ENCODE data around the gene FOXK2. TPM values are rescaled to one million over a fixed set of nuclear protein-coding genes. Genes with fewer than 3 reads are reported as not detected.

FOXK2 gene
- total and polyA plus RNA-seq, 2 of the 8 experiments (the other 6 are each of a cell fraction or from before 2014, with no cell fraction given): 34.7 to 64.9 TPM

- TF ChIP-seq ATF2 (IDR thresholded peaks at IDR 0.05; ENCODE audit: low read length) (no peak), POU5F1 (IDR thresholded peaks at IDR 0.05; ENCODE audit: low read depth, low read length) (no peak), MAFK (IDR thresholded peaks at IDR 0.05; ENCODE audit: low read depth, low read length) (no peak), SP4 (IDR thresholded peaks at IDR 0.05; ENCODE audit: low read length) (no peak), TCF12 (IDR thresholded peaks at IDR 0.05; ENCODE audit: low read depth, low read length) (no peak), SUZ12 (IDR thresholded peaks at IDR 0.05; ENCODE audit: low read length) (peak; percentile 46; the same call in 1 of the 2 replicates), KDM4A (IDR thresholded peaks at IDR 0.05; ENCODE audit: low read depth, low read length, severe bottlenecking) (peak; percentile 76), BCL11A (IDR thresholded peaks at IDR 0.05; ENCODE audit: low read depth in 2 of 2, low read length in 2 of 2) (no peak), SRF (IDR thresholded peaks at IDR 0.05; ENCODE audit: low read depth, low read length) (0 out of 2 replicates have a peak, but pooled peaks have one; percentile 11), JUN (IDR thresholded peaks at IDR 0.05; ENCODE audit: low read depth, low read length) (no peak), TAF1 (IDR thresholded peaks at IDR 0.05; ENCODE audit: low read depth, low read length) (peak; percentile 51; the same call in 1 of the 2 replicates), EGR1 (IDR thresholded peaks at IDR 0.05; ENCODE audit: borderline replicate concordance, low read depth, low read length) (no peak), CBX8 (IDR thresholded peaks at IDR 0.05; ENCODE audit: borderline replicate concordance, low read depth, low read length) (no peak), TBP (IDR thresholded peaks at IDR 0.05; ENCODE audit: low read depth, low read length) (peak; percentile 49; the same call in 1 of the 2 replicates), USF2 (IDR thresholded peaks at IDR 0.05; ENCODE audit: low read length) (no peak), RNF2 (IDR thresholded peaks at IDR 0.05; ENCODE audit: borderline replicate concordance, low read depth, low read length, missing control alignments, poor library complexity, severe bottlenecking) (no peak), CTBP2 (IDR thresholded peaks at IDR 0.05; ENCODE audit: borderline replicate concordance, insufficient read depth, insufficient read length, low read length) (no peak), HDAC6 (IDR thresholded peaks at IDR 0.05; ENCODE audit: low read depth, low read length) (no peak), BACH1 (IDR thresholded peaks at IDR 0.05; ENCODE audit: low read length) (peak; percentile 92)
Measured at GRCh38 chr17:82518826-82519810, at the start of gene FOXK2 (continued).
